Hematopoietic multipotent progenitor cell treated with erythropoietin and hydrocortisone succinate and interleukin-3 and kit ligand, for 17 days (in vitro differentiated cells): ENCODE results near the gene OR2T3.
A peak's percentile ranks its signal among the peaks of the same experiment; 100 is the strongest.
"Not testable (repeated sequence)": the region's sequence is repeated elsewhere in the genome, so short reads cannot be mapped to it uniquely, and the experiment has no call there.

Source experiments
- DNase-seq: peaks from one replicate; pipeline ENCODE4 v3.0.0-alpha.2; 2015; ENCODE audit warnings: low spot score

Gene OR2T3

DNA sequence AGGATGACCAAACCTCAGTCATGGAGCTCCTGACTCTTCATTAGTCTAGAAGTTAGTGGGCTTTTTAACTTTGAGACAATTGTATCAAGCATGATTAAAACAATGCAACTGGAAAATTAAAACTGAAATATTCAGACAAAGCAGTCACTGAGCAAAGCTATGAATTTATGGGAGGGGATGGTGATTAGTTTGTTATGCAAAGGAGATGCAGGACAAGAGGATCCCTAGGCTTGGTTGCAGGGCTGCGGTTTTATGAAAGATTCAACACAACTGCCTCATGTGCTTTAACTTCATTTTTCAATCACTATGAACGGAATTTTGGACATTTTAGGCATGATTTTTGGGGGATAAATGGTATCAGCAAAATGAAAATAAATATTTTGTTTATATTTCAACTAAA is 1.0 kb upstream of the OR2T3 start:
- DNase-seq, result not testable (repeated sequence)

DNA sequence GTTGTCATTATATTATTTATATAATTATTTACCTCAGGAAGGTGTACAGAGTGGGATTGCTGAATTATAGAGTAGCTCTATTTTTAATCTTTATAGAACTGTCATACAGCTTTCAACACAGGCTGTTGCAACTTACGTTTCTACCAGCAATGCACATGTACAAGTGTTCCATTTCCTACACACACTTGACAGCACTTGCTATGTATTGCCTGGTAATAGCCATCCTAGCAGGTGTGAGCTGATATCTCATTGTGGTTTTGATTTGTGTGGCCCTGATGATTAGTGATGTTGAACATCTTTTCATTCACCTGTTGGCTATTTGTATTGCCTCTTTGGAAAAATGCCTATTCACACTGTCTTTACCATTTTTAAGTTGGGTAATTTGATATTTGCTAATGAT is 2.5 kb downstream of the OR2T3 start:
- not testable (repeated sequence) for DNase-seq

DNA sequence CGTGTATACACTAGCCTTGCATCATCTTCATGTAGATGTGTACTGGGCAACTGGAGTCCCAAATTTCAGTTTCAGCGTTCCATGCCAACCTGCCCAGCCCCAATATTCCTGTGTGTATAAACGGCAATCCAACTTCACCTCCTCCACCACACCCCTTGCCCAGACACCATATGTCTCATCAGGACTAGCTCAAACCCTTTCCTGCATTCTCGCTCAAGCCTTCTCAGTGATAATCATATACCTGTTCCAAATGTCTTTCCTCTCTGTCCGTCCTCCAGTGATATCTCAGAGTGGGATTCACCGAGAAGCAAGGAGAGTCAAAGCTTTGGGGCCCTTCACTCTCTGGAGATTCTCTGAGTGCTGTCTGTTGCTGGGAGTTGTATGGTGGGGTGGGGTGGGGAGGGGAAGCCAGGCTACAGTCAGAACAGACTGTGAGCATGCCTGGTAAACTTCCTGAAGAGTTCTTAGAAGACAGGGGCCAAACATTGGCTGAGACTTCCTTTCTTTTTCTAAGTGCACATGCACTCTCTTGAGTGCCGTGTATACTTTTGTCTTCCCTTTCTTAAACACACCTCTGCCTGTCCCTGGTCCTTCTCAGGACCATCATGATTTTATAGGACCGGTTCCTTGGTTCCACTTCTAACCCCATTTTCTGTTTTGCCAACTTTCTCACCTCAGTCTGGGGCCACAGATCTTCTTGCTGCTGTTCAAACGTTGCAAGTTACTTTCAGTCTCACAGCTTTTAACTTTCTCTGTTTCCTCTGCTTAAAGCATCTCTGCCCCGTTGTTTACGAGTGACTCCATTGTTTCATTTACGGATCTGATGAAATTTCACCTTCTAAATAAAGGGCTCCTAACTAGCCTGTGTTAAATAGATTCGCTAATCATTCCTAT is 8.8 kb downstream of the OR2T3 start:
- not testable (repeated sequence) for DNase-seq

DNA sequence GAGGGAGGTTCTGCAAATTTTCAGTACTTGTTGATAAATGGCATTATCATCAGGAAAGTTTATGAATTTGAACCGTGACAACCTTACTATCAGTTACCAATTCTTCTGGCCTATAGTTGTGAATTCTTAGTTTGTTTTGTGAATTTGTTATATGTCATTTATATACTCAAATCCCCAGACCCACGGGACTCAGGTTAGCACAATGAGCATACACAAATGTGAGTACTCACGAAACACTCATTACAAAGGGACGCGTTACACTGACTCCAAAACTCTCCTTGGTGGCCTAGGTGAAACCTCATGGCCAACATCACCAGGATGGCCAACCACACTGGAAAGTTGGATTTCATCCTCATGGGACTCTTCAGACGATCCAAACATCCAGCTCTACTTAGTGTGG is 15.1 kb downstream of the OR2T3 start, which contains the start of gene OR2T5:
TSS of gene OR2T5 (plus strand) at position 301 of the 400 bp plus-strand sequence. CDS start at position 301, 0 bp downstream.
- DNase-seq, result not testable (repeated sequence)

GRCh38 chr1:248496661-248497060 is 23.5 kb downstream of the OR2T3 start:
- DNase-seq, result not testable (repeated sequence)

- DNase-seq, result peak; percentile 3
These were observed 27.3 kb downstream of the OR2T3 start for GRCh38 chr1:248500305-248501035.

DNA sequence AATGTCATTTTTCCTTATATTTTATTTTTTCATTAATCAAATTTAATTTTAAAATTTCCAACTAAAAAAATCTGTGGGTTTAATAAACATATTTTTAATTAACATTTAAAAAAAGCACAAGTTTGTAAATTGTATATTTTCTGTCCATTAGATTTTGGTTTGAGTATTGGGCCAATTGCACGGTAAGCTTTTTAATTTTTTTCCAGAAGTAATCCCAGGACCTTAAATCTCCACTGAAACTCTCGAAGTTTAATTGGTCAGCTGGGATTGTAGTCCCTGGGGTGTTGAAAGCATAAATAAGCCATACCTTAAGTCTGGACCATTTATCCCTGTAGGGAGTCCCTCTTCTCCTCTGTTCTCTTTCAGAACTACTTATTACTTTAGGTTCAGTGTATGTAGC is 34.6 kb downstream of the OR2T3 start, which contains the start of gene OR2G6:
TSS of gene OR2G6 (plus strand) at position 301 of the 400 bp plus-strand sequence. CDS start 13,574 bp downstream, outside the sequence.
- DNase-seq, result not testable (repeated sequence)

- DNase-seq, result not testable (repeated sequence)
These were observed 37.1 kb downstream of the OR2T3 start for GRCh38 chr1:248510217-248510616.

- no peak for DNase-seq
These were observed 48.7 kb downstream of the OR2T3 start for GRCh38 chr1:248521856-248522255.
